HG02798 (cell line): Measurements from ENCODE around the gene TULP1.

ENCODE experiments used
- ATAC-seq: cut with Tn5 transposase; IDR thresholded peaks from one replicate; pipeline ENCODE4 v1.9.1; 2021; ENCODE audit warnings: mild to moderate bottlenecking; ENCODE audit not compliant: unreplicated experiment, poor library complexity

TULP1 gene

DNA sequence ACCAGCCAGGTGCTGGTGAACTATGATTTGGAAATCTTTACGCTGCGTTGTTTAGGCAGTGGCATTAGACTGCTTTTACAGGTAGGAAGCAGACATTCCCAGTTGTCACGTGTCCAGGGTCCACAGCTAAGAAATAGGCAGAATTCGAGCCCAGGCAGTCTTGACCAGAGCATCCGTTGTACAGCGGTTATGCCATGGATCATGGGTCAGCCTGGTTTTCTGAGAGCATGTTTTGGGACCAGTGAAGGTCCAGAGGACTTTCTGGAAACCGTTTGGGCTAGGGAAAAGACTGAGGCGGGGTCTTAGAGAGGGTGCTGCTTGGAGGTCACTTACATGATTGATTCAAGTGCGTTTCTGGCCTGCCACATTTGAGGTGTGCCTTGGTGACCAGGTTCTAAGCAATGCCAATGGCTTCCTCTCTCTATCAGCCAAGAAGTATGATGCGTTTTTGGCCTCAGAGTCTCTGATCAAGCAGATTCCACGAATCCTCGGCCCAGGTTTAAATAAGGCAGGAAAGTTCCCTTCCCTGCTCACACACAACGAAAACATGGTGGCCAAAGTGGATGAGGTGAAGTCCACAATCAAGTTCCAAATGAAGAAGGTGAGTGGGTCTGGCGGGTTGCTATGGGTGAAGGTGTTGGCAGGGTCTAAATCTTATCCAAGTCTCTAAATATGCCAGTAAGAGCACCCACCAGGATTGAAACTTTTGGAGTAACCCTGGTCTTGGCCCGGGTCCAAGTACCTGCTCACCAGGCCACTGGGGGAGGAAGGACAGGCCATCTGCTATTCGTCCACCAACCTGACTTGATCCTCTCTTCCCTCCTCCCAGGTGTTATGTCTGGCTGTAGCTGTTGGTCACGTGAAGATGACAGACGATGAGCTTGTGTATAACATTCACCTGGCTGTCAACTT lies 42.7 kb downstream of the TULP1 start:
- ATAC-seq: no peak

DNA sequence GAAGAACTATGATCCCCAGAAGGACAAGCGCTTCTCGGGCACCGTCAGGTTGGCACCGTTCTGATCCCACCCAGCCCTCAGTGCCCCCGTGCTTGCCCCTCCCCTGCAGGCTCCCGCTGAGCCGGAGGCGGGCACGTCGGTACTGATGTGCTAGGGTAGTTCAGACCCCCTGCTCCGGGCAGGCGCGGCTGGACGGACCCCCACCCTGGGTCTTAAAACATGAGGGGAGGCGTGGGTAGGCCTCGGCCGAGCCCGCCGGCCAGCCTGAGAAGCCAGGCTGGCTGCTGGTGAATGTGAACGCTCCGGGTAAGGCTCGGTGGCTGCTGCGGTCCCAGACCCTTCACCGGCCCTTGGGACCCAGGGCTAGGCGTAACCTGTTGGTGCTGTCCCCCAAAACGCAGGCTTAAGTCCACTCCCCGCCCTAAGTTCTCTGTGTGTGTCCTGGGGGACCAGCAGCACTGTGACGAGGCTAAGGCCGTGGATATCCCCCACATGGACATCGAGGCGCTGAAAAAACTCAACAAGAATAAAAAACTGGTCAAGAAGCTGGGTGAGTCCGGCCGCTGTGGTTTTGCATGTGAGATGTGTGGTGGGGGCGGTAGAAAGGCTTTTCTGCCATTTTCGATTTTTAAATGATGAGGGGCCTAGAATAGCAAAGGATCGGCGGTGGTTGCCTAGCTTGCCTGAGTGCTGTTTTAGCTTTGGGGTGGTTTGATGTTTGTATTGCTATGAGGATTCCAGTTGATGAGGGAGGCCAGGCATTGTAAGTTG lies 43.5 kb downstream of the TULP1 start:
- no peak for ATAC-seq

DNA sequence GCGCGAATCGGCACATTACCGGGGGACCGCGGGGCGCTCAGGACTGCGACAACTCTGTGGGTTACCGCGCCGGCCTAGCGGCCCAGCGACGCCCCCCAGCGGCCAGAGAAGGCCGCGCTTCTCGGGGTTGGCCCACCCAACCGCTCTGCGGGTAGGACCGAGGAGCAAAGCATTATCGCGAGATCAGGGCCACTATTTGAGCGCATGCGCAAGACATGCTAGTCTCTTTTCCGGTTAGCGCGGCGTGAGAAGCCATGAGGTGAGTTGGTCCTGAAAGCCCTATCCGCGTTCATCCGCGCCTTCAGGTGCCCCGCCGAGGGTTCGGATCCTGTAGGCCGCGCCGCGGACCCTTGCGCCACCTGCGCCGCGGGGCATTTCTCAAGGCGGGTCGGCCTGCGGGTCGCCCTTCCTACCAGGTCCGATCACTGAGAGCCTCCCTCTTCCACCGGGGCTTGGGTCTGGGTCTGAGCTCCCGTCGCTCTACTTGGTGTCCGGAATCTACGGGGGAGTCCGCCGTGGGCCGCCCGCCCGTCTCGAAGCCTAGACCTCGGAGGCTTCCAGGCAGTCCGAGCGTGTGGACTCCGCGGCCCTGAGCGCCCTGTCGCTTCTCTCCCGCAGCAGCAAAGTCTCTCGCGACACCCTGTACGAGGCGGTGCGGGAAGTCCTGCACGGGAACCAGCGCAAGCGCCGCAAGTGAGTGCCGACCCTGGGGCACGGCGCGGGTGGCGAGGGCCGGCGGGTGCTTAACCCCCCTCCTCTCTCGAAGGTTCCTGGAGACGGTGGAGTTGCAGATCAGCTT lies 44.3 kb downstream of the TULP1 start, which contains the start of gene RPL10A:
Gene RPL10A (plus strand): TSS at position 221 of the 799 bp plus-strand sequence. CDS start 34 bp downstream, at position 255.
- ATAC-seq: peak; percentile 90

DNA sequence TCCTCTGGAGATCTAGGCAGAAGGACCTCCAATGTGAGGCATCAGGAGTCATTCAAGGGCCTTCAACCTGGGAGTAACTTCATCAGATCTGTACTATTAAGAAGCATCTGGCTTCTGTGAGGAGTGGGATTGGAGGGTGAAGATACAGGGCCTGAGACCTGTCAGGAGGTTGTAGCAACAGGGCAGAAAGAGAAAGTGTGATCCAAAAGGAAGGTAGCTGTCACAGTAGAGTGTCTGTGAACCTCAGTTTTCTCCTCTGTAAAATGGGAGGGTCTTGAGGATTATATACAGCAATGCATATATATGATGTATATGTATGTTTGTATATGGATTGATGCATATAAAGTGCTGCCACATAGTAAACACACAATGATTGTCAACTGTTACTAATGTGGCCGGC lies 47.0 kb downstream of the TULP1 start:
- ATAC-seq: no peak

DNA sequence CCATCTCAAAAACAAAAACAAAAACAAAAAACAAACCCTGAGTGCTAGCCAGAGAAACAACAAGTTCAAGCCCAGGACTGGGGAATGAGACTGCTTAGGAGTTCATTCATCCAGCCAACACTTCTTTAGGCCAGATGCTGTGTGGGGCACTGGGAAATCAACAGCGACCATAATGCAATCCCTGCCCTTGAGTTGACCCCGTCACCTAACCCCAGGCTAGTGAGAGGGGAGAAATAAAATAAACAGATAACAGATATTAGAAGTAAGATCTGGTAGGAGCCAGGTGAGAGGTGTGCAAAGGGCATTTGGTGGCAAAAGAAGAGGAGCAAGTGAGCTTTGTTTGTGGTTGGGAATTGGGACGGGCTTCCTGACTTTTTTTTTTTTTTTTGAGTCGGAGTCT lies 49.4 kb downstream of the TULP1 start:
- no peak for ATAC-seq

DNA sequence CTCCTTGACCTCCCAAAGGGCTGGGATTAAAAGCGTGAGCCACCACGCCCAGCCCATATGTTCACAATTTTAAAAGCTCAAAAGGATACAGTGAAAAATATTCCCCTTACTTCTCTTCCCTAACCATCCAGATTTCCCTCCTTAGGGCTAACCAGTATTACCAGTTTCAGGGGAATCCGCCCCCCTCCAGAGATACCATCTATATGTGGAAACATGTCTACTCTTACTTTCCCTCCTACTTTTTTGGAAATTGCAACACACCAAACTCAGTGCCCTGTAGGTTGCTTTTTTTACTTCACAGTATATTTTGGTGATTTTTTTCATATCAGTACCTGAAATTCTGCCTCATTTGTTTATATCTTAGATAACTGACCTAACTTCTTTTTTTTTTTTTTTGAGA lies 51.4 kb downstream of the TULP1 start:
- ATAC-seq: no peak

DNA sequence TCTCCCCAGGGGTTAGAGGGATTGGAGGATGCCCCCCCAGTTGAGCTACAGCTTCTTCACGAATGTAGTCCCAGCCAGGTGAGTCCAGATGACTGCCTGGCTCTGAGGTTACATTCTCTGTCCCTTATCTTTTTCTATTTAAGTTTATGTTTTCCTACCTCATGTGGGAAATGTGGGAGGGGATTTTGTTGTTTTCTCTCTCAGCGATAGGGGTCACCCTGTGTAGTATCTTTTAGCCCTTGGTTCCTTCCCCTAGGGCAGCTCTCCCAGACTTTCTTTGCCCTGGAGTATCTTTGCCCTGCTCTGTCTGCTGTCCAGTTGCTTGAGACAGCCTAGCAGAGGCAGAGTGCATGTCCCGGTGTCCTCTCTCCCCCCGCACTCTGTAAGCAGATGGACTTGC lies 54.8 kb downstream of the TULP1 start:
- ATAC-seq: no peak

DNA sequence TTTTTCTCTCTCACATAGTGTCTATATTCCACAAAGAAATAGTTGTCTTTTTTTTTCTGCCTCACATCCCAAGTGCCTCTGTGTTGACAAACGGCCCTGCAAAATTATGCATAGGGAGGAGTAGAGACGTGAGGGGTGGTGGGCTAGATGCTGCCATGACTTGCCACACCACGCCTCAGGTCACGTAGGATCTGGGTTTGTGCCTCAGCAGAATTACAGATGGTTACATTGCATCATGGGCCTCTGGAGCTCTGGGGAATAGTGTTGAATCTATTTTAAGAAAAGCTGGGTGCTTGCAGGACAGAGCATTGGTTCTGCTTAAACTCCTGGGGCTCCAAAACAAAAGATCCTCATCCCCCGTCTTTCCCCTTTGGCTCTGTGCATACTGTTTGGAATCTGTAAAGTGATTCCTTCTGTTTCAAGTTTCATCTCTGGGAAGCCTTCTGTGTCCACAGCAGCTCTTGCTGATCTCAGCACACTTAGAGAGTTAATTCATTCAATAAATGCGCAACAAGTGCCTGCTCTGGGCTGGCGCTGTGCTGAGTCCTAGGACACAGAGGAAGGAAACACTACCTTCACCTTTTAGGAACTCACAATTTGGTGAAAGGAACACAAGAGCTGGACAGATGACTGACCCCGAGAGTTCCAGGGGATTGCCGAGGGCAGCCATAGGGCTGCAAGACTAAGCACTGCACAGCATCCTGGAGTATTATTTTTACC lies 58.1 kb downstream of the TULP1 start:
- ATAC-seq: no peak

DNA sequence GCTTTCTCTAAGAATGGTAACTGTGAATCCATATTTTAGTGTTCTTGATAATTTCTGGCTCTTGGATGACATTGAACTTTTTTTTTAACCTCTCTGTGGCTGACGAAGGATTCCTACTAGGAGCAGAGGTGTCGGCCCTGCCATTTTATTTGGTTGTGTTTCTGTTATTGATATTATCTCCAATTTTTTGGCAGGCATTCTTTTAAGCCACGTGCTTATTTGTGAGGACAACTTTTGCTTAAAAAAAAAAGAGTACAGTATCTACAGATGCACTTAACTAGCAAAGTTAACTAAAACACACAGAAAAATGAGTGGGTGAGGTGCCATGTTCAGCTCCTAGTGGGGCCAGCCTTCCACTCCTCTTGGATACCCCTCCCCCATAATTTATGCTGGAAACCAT lies 59.5 kb downstream of the TULP1 start:
- ATAC-seq: no peak

DNA sequence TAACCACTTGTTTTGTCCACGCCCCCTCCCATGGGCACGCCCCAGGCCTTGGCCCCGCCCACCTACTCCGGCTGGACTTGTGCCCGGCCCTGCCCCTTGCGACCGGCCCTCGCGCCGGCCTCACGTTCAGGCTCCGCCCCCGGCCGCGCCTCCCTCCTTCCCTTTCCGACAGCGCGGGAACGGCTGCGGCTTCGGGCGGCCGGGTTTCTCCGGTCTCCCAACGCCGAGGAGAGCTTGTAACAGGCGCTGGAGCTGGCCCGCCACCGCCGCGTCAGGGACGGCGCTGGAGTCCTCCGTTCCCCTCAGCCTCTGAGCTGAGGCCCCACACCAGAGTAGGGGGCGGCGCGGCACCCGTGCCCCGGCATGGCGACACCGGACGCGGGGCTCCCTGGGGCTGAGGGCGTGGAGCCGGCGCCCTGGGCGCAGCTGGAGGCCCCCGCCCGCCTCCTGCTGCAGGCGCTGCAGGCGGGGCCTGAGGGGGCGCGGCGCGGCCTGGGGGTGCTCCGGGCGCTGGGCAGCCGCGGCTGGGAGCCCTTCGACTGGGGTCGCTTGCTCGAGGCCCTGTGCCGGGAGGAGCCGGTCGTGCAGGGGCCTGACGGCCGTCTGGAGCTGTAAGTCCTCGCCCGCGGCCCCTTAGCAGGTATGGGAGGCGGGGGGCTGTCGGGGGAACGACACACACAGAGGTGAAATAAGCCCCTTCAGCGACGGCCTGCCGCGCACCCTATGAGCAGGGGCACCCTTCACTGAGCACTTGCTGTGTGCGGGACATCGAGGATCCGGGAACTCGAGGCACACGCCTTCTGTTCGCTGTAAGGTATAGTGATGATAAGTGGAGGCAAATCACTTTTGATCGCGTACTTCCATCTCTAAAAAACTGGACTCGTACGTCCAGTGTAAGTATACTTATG lies 60.3 kb downstream of the TULP1 start, which contains the start of gene FANCE:
Gene FANCE (plus strand): TSS at position 156 of the 908 bp plus-strand sequence. CDS start 208 bp downstream, at position 364.
- ATAC-seq: peak; percentile 96

DNA sequence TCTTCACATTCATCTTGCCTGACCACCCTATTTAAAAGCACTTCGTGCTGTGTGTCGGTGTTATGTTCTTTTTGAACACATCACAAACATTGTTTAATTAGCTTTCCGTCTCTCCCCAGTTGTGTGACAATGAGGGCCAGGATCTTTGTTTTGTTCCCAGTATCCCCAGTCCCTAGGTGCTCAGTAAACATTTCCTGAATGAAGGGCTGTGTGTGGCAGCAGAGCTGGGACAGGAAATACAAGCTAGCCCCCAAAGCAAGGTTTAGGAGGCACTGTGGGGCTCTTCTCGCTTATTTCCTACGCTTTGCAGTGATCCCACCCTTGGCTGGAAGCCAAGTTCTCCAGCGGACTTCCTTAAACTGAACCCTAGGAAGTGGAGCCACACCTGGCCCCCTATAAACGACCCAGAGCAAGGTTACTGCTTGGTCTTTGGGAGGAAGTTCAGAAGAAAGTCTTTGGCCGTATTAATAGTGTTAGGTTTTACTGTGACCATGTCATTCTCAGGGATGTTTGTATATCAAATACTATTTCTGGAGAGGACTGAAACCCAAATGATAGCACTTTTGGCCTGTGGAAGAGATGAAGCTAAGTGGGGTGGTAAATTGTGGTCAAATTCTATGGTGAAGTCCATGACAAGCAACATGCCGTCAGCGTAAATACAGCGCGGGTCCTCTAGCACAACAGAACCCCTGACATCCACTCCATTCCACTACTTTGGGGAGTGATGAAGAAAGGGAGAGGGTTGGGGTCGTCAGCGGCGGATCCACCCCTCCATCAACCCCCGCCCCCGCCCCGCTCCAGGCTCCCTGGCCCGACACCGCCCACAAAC lies 61.1 kb downstream of the TULP1 start:
- no peak for ATAC-seq

DNA sequence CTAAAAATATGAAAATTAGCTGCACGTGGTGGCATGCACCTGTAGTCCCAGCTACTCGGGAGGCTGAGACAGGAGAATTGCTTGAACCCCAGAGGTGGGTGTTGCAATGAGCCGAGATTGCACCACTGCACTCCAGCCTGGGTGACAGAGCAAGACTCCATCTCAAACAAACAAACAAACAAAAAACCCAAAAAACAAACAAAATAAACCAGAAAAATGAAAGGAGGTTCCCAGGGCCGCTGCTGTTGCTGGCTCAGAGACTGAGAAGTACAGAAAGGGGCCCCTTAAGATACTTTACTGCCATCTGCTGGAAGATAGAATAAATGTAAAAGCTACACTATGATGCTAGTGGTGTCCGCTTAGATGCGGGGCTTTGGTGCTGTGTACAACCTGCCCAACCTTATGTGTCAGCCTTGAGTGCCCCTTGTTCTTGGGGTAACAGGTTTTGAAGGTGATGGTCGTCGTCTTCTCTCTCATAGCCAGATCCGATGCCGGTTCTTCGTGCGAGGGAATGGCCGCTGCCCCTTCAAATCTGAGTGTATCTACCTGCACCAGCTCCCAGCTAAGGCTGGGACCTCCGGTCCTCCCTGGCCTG lies 63.3 kb downstream of the TULP1 start:
- ATAC-seq: no peak

DNA sequence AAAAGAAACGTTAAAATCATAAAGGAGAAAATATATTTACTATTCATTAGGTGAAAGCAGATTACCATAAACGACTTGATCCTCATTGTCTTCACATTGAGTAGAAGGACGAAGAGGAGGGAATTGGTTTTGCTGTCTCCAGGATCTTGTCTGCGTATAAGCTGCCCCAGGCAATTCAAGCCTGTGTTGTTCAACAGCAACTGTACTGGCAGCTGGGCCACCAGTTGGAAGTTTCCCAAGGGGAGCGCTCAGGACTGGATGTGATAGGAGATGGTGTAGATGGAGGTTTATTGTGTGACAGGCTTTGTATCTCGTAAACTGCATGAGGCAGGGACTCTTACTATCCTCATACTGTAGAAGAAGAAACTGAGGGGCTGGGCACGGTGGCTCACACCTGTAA lies 64.5 kb downstream of the TULP1 start:
- no peak for ATAC-seq
